DMS153 treated with DMSO at 0.1 percent for 48 hours (cell line): ENCODE results near the gene NDE1.

Experiments used
- DNase-seq: peaks from one replicate; lab custom pipeline; 2025; ENCODE audit not compliant: unreplicated experiment; lab: John Stamatoyannopoulos, UW

NDE1 gene

GRCh38 chr16:15735610-15736009 is 85.6 kb downstream of the NDE1 start:
- no peak for DNase-seq

GRCh38 chr16:15736529-15736928 is 86.5 kb downstream of the NDE1 start:
- DNase-seq: no peak

- no peak for DNase-seq
These were observed 87.1 kb downstream of the NDE1 start for GRCh38 chr16:15737140-15737644.

- no peak for DNase-seq
These were observed 89.4 kb downstream of the NDE1 start for GRCh38 chr16:15739464-15739863.

GRCh38 chr16:15739950-15740349 is 89.9 kb downstream of the NDE1 start:
- DNase-seq: no peak

GRCh38 chr16:15741207-15741871 is 91.3 kb downstream of the NDE1 start:
- no peak for DNase-seq

- DNase-seq: no peak
These were observed 92.7 kb downstream of the NDE1 start for GRCh38 chr16:15742716-15743115.

GRCh38 chr16:15743657-15744056 is 93.6 kb downstream of the NDE1 start:
- no peak for DNase-seq

GRCh38 chr16:15746332-15746731 is 96.3 kb downstream of the NDE1 start:
- no peak for DNase-seq

- no peak for DNase-seq
These were observed 97.9 kb downstream of the NDE1 start for GRCh38 chr16:15747937-15748336.

- DNase-seq: no peak
These were observed 98.6 kb downstream of the NDE1 start for GRCh38 chr16:15748654-15749053.

GRCh38 chr16:15749371-15749770 is 99.3 kb downstream of the NDE1 start:
- DNase-seq: no peak

GRCh38 chr16:15749985-15750384 is 99.9 kb downstream of the NDE1 start:
- DNase-seq: no peak

GRCh38 chr16:15751940-15752339 is 101.9 kb downstream of the NDE1 start:
- DNase-seq: no peak

GRCh38 chr16:15752717-15753488 is 102.9 kb downstream of the NDE1 start:
- no peak for DNase-seq

GRCh38 chr16:15754821-15755534 is 104.9 kb downstream of the NDE1 start:
- no peak for DNase-seq

- no peak for DNase-seq
These were observed 107.0 kb downstream of the NDE1 start for GRCh38 chr16:15757077-15757386.

GRCh38 chr16:15757630-15758251 is 107.7 kb downstream of the NDE1 start:
- no peak for DNase-seq

- DNase-seq: no peak
These were observed 109.0 kb downstream of the NDE1 start for GRCh38 chr16:15759070-15759469.

GRCh38 chr16:15760129-15760528 is 110.1 kb downstream of the NDE1 start:
- no peak for DNase-seq

- DNase-seq: no peak
These were observed 114.1 kb downstream of the NDE1 start for GRCh38 chr16:15764112-15764511.

GRCh38 chr16:15765116-15765515 is 115.1 kb downstream of the NDE1 start:
- DNase-seq: no peak
